ENCODE data around the gene PITPNB.
A peak's percentile ranks its signal among the peaks of the same experiment; 100 is the strongest.

The PITPNB gene

DNA sequence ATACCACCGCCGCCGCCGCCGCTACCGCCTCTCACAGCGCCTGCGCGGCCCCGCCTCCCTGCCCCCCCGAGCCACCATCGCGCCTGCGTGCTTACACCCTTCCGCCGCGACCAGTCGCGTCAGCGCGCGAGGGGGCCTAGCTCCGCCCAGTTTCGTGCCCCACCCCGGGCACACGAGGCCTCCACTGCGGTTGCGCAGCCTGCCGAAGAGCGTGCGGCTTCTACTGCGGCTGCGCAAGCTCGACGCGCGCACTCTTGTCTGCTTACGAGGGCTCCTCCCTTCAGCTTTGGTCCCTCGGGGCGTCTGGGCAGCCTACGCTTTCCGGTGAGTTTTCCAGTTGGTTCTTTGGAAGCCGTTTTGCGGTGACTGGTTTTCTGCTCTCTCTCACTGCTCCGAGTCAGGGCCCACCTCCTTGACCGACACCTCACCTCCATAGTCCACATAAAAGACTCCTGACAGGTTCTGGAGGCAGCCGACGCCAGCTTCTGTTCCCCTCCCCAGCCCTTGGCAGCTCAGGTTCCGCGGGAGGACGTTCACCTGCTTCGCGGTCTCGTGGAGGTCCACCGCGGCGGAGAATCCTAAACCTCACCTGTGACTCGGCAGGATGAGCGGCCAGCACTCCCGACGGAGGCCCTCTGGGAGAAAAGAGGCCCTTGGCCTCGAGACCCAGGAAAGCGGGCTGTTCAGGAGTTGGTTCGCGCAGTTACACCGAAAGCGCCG is at the start of gene PITPNB:
PITPNB (minus strand) TSS at position 35 of the 720 bp plus-strand sequence. CDS start 65 bp downstream, outside the sequence.
- Mint-ChIP-seq H3K4me3 (peak within 1 kb of the TSS; percentile 98), H3K27me3 (no peaks in the 10 kb centered on the region), H3K9me3 (no peaks in the 10 kb centered on the region), H3K27ac (peak within 1 kb of the TSS; percentile 100), H3K36me3 (ENCODE audit: low read depth) (peaks cover 63% of the 10 kb centered on the region), H3K4me1 (ENCODE audit: low read depth) (peaks cover 70% of the 10 kb centered on the region)
- DNase-seq = peak; percentile 99

DNA sequence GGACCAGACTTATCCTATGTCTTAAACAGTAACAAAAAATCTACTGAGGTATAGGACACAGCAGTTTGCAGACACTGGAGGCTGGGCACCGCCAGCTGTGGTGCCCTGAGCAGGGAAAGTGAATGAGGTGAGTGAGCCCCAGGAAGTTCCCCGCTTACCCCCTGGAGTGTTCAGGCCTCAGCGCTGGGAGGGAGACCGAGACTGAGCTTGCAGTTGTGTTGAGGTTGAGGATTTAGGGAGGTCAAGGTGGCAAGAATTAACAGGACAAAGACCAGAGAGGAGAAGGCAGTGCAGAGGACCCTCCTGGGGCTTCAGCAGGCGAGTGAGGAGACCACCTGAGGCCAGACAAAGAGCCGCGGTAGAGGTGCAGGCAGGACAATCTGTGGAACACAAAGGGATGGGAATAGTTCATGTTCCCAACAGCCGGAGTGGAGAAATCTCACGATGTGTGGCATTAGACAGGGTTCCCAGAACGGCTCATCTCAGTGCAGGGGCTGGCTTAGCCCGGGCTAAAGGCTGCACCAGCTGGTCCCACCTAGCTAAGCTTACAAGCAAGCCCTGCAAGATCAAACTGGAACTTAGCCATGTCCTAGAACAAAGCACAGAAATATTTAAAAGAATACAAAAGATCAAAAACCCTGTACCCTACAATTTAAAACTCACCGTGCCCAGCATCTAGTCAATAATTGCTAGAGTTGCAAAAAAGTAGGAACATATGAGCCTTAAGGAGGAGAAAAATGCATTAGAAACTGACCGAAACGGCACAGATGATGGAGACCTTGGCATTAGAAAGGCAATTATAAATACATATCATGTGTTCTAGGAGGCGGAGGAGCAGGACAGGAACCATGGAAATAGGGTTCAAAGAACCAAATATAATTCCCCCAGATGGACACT is 47.4 kb upstream of the PITPNB start:
- no peak for DNase-seq
- Mint-ChIP-seq H3K9me3 (no peaks in the 10 kb centered on the region), H3K27ac (no peak overlapping the region), H3K4me1 (ENCODE audit: low read depth) (peaks cover 2% of the 10 kb centered on the region), H3K4me3 (no peak overlapping the region), H3K27me3 (no peaks in the 10 kb centered on the region), H3K36me3 (ENCODE audit: low read depth) (peaks cover 16% of the 10 kb centered on the region)

DNA sequence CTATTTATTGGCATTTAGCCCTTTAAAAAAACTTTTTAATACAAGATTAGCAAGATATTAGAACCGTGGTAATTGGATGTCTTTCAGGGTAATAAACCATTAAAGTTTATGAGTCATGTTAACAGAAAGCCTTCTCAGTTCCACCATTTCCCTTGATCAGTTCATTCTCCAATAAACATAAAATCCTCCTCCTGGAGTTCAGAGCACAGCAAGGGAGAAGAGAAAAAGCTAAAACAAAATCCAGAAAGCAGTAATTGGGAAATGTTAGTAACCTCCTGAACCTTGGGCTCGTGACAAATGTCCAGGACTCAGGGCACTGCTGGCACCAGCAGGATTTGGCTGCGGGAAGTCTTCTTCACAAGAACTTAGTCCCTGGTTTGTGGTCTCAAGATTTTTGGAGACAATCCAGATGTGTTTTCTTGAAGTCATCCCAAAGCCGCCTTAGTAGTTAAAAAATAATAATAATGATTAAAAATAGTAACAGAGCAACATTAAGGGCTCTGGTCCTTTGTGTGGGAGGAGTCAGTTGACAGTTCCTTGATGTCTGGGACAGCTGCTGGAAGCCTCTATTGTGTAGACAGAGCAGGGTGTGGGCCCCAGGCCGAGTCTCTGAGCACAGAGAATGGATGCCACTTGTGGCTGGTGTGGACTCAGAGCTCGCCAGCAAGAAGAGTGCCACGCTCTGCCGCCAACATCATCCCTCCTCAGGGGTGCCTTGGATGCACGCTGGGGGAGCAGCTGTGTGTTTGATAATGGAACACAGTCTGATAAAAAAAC is 43.4 kb upstream of the PITPNB start:
- no peak for DNase-seq
- H3K36me3 Mint-ChIP-seq (ENCODE audit: low read depth) = no peaks in the 10 kb centered on the region
- H3K4me3 Mint-ChIP-seq = no peak overlapping the region
- H3K9me3 Mint-ChIP-seq = no peaks in the 10 kb centered on the region
- no peak overlapping the region for H3K27ac Mint-ChIP-seq
- H3K4me1 Mint-ChIP-seq (ENCODE audit: low read depth) = no peaks in the 10 kb centered on the region
- H3K27me3 Mint-ChIP-seq = no peaks in the 10 kb centered on the region

DNA sequence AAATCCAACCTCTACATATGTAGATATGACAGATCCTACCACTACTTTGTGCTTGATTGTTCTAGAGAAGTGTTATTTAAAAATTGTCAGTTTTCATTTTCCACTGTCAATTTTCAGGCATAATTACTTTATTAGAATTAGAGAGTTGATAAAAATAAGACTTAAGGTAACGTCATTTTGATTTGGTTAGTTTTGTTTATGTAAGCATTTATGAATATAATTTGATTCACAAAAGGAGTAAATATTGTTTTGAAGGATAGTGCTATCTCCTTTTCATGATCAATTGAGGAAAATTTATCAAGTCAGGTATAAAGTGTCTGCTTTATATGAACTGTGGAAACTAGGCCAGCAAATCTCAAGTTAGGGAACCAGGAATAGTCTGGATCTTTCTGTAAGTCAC is 42.6 kb upstream of the PITPNB start:
- Mint-ChIP-seq H3K27ac (no peak overlapping the region), H3K4me3 (no peak overlapping the region), H3K27me3 (no peaks in the 10 kb centered on the region)

DNA sequence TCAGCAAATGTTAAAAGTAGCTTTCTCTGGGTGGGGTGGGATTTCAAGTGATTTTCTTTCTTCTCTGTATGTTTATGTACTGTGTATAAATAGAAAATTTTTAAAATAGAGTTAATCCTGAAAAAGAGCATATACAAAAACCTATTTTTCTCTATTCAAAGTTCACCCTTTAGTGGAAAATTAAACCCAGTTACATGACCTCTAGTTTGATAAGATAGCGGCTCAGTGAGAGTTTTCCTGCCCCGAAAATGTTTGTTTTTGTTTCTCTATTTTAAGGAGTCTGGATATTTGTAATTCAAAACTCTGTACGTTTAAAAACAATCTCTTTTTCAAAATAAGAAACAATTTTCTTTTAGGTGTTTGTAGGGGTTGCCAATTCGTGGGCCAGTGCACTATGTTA is 42.1 kb upstream of the PITPNB start:
- H3K27me3 Mint-ChIP-seq = no peaks in the 10 kb centered on the region
- H3K4me3 Mint-ChIP-seq = no peak overlapping the region
- no peak for DNase-seq
- H3K27ac Mint-ChIP-seq = no peak overlapping the region
- no peaks in the 10 kb centered on the region for H3K4me1 Mint-ChIP-seq (ENCODE audit: low read depth)
- no peaks in the 10 kb centered on the region for H3K36me3 Mint-ChIP-seq (ENCODE audit: low read depth)
- no peaks in the 10 kb centered on the region for H3K9me3 Mint-ChIP-seq

More for the DNA sequence above, 42.6 kb upstream of the PITPNB start:
- no peak for DNase-seq
- H3K36me3 Mint-ChIP-seq (ENCODE audit: low read depth) = no peaks in the 10 kb centered on the region
- no peaks in the 10 kb centered on the region for H3K9me3 Mint-ChIP-seq
- no peaks in the 10 kb centered on the region for H3K4me1 Mint-ChIP-seq (ENCODE audit: low read depth)

DNA sequence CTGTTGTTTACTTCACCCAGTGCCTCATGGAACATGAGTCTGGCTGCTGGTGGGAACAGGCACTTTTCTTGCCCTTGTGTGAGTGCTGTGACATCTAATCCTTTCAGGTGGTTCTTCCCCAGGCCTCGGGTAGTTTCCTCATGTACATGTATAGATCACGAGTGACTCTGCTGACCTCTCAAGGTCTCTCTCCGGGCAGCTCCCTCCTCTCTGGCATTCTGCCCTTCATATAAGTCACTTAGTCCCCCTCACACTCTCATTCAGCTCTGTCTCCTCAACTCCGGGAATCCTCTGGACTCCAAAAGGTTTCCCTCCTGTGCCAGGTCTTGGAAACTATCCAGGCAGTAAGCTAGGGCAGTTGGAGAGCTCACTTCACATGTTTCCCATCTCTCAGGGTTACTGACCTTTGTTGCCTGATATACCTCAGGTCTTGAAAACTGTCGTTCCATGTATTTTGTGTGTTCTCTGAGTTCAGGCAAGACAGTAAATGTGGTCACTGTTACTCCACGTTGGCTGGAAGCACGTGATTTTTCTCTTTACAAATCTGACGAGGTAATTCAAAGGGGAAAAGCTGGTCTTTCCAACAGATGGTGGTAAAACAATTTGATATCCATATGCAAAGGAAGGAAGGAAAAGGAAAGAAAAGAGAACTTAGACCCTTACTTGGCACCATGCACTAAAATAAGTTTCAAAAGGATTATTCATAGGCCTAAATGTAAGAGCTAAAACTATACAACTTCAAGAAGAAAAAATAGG is 40.5 kb upstream of the PITPNB start:
- H3K4me3 Mint-ChIP-seq = no peak overlapping the region
- H3K27me3 Mint-ChIP-seq = no peaks in the 10 kb centered on the region
- no peak for DNase-seq
- no peak overlapping the region for H3K27ac Mint-ChIP-seq
- H3K36me3 Mint-ChIP-seq (ENCODE audit: low read depth) = no peaks in the 10 kb centered on the region
- no peaks in the 10 kb centered on the region for H3K4me1 Mint-ChIP-seq (ENCODE audit: low read depth)
- H3K9me3 Mint-ChIP-seq = no peaks in the 10 kb centered on the region

DNA sequence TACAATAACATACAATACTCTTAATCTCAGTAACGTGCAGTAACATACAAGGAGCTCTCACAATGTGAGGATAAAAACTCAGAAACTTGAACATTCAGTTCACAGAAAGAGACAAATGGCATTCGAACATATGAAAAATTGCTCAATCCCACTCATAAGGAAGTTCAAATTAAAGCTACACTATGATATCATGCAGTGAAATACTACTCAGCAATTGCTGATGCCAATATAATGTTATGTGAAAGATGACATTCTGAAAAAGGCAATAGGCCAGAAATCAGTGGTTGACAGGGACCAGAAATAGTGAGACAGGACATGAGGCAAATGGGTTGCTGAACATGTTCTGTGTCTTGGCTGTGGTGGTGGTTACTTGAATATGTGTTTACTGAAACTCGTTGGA is 33.7 kb upstream of the PITPNB start:
- H3K4me1 Mint-ChIP-seq (ENCODE audit: low read depth) = no peaks in the 10 kb centered on the region
- H3K4me3 Mint-ChIP-seq = no peak overlapping the region
- peaks cover 2% of the 10 kb centered on the region for H3K36me3 Mint-ChIP-seq (ENCODE audit: low read depth)
- H3K27me3 Mint-ChIP-seq = no peaks in the 10 kb centered on the region
- DNase-seq = no peak
- H3K27ac Mint-ChIP-seq = no peak overlapping the region
- H3K9me3 Mint-ChIP-seq = no peaks in the 10 kb centered on the region

DNA sequence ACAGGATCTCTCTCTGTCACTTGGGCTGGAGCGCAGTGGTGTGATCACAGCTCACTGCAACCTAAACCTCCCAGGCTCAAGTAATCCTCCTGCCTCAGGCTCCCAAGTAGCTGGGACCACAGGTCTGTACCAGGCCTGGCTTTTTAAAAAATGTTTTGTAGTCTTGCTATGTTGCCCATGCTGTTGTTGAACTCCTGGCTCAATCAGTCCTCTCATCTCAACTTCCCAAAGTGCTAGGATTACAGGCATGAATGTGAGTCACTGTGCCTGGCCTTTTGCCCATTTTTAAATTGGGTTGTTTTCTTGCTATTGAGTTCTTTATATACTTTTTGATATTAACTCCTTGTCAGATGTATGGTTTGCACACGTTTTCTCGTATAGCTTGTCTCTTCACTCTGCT is 33.0 kb upstream of the PITPNB start:
- DNase-seq = no peak
- Mint-ChIP-seq H3K9me3 (no peaks in the 10 kb centered on the region), H3K27ac (no peak overlapping the region), H3K4me1 (ENCODE audit: low read depth) (no peaks in the 10 kb centered on the region), H3K27me3 (no peaks in the 10 kb centered on the region), H3K4me3 (no peak overlapping the region), H3K36me3 (ENCODE audit: low read depth) (peaks cover 3% of the 10 kb centered on the region)

DNA sequence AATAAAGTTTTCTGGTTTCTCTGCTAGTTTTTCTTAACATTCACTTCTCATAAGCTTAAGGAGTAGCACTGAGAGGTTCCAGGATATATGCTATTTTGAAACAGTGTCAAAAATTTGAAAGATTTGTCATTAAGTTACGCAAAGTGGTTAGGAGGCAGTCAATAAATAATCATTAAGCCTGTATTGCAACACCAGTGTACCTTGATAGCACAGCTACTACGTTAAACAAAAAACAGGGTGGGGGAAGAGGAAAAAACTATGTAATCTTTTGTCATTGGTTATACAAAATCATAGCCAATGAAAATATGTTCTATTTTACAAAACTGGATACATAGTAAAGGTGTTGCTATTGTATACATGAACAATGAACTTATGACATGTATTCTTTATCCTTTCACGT is 30.4 kb upstream of the PITPNB start:
- Mint-ChIP-seq H3K27me3 (no peaks in the 10 kb centered on the region), H3K36me3 (ENCODE audit: low read depth) (peaks cover 4% of the 10 kb centered on the region), H3K4me3 (no peak overlapping the region), H3K27ac (no peak overlapping the region), H3K9me3 (no peaks in the 10 kb centered on the region), H3K4me1 (ENCODE audit: low read depth) (no peaks in the 10 kb centered on the region)
- DNase-seq = no peak

DNA sequence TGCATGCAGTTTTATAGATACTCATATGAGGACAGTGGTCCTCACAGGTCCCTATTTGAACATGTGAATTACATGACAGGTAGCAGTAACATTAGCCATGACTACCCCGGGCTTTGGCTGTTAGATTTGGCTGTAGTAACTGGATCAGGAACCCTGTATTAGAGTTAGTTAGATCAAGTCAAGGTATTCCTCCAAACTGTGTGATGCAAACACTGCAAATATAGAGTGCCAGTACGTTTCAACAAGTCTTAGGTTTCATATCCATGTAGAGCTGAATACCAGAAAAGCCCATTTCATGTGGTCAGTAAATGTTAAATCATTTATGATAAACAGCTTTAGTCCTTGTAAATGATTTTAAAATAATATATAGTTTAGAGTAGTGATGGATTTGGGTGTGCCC is 29.5 kb upstream of the PITPNB start:
- no peak overlapping the region for H3K27ac Mint-ChIP-seq
- no peak overlapping the region for H3K4me3 Mint-ChIP-seq
- DNase-seq = no peak
- H3K36me3 Mint-ChIP-seq (ENCODE audit: low read depth) = peaks cover 6% of the 10 kb centered on the region
- no peaks in the 10 kb centered on the region for H3K9me3 Mint-ChIP-seq
- no peaks in the 10 kb centered on the region for H3K27me3 Mint-ChIP-seq
- no peaks in the 10 kb centered on the region for H3K4me1 Mint-ChIP-seq (ENCODE audit: low read depth)

DNA sequence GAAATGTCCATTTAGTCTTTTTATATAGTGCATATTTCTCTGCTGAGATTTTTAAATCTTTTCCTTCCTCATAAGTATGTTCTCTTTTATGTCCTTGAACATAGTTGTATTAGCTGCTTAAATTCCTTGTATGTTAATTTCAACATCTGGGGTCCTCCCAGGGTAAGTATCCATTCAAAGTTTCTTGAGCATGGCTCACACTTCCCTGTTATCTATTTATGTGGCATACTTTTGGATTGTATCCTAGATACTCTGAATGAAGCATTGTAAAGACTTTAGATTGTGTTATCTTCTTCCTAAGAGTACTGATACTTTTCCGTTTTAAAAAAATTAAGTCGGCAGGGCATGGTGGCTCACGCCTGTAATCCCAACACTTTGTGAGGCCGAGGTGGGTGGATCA is 28.4 kb upstream of the PITPNB start:
- DNase-seq = no peak
- no peaks in the 10 kb centered on the region for H3K27me3 Mint-ChIP-seq
- H3K4me3 Mint-ChIP-seq = no peak overlapping the region
- no peaks in the 10 kb centered on the region for H3K9me3 Mint-ChIP-seq
- no peaks in the 10 kb centered on the region for H3K4me1 Mint-ChIP-seq (ENCODE audit: low read depth)
- H3K27ac Mint-ChIP-seq = no peak overlapping the region
- H3K36me3 Mint-ChIP-seq (ENCODE audit: low read depth) = peaks cover 6% of the 10 kb centered on the region

DNA sequence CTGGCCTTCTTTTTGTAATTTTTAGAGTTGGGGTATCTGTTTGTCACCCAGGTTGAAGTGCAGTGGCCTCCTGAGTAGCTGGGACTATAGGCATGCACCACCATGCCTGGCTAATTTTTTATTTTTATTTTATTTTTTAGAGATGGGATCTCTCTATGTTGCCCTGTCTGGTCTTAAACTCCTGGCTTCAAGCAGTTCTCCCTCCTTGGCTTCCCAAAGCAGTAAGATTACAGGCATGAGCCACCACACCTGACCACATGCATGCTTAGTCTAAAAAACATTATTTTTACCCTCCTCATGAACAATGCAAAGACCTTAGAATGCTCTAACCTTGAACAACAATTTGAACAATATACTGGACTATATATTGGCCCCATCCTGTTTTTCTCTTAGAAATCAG is 22.1 kb upstream of the PITPNB start:
- peaks cover 11% of the 10 kb centered on the region for H3K36me3 Mint-ChIP-seq (ENCODE audit: low read depth)
- no peaks in the 10 kb centered on the region for H3K27me3 Mint-ChIP-seq
- H3K9me3 Mint-ChIP-seq = no peaks in the 10 kb centered on the region
- H3K27ac Mint-ChIP-seq = no peak overlapping the region
- no peak for DNase-seq
- H3K4me1 Mint-ChIP-seq (ENCODE audit: low read depth) = peaks cover 4% of the 10 kb centered on the region
- H3K4me3 Mint-ChIP-seq = no peak overlapping the region

DNA sequence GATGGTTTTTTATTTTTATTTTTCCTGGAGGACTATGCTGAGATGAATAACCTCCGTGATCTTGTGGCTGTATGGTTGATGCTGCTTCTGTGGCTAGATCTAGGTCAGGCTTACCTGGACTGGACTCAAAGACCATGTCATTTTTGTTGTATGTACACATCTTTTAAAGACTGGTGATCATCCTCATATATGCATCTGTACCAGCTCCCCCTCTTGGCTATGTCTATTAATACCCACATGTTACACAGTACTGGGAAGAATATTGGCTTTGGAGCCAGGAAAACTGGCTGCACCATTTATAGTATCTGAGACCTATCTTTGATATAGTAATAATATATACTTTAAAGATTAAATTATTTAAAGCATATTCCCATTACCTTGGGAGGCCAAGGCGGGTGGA is 18.4 kb upstream of the PITPNB start:
- no peak overlapping the region for H3K4me3 Mint-ChIP-seq
- H3K9me3 Mint-ChIP-seq = no peaks in the 10 kb centered on the region
- no peaks in the 10 kb centered on the region for H3K27me3 Mint-ChIP-seq
- peaks cover 4% of the 10 kb centered on the region for H3K4me1 Mint-ChIP-seq (ENCODE audit: low read depth)
- DNase-seq = no peak
- peaks cover 17% of the 10 kb centered on the region for H3K36me3 Mint-ChIP-seq (ENCODE audit: low read depth)
- no peak overlapping the region for H3K27ac Mint-ChIP-seq

DNA sequence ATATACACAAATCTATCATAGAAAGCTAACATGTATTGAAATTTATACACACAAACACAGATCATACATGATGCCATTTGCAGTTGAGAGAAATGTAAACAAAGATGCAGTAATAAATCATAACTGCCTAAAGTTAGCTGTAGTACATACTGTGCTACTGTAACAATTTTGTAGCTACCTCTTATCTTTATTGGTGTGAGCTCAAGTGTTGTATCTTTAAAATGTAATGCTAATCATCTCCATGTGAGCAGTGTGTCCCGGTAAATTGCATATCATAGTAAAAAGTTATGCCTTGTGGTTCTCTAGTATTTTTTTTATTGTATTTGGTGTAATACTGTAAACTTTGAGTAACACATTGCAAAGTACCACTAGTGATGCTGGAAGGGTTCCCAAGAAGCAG is 16.8 kb upstream of the PITPNB start:
- peaks cover 10% of the 10 kb centered on the region for H3K36me3 Mint-ChIP-seq (ENCODE audit: low read depth)
- no peak for DNase-seq
- peaks cover 4% of the 10 kb centered on the region for H3K4me1 Mint-ChIP-seq (ENCODE audit: low read depth)
- no peaks in the 10 kb centered on the region for H3K27me3 Mint-ChIP-seq
- H3K27ac Mint-ChIP-seq = no peak overlapping the region
- H3K9me3 Mint-ChIP-seq = no peaks in the 10 kb centered on the region
- H3K4me3 Mint-ChIP-seq = no peak overlapping the region

Data from activated T-cell treated with anti-CD3 and anti-CD28 coated beads, Interleukin-2, amount 50 U/mL, for 24 hours (primary cell).